Pancreas (tissue), 10 donors: ENCODE data around the gene ICAM4. TPM values are rescaled to one million over a fixed set of nuclear protein-coding genes. Genes with fewer than 3 reads are reported as not detected.

ENCODE experiments used
- ATAC-seq, 4 donors: fragments of 200-7000 bp; cut with Tn5 transposase; one replicate each; pipeline versions ENCODE4 v1.8.0 to v1.9.1; 2020; ENCODE audit warnings: mild to moderate bottlenecking in 4 of 4, moderate library complexity in 4 of 4
- DNase-seq, 6 donors: peaks; one replicate each; pipeline ENCODE4 v3.0.0-alpha.2; 2020
- FAIRE-seq: peaks from 2 replicates; lab custom pipeline; 2012; peaks lifted over from hg19 to GRCh38; lab: Jason Lieb, UNC
- H3K27ac ChIP-seq, 4 donors: fragments of 200-600 bp; sonication (generic); 1 replicate in 3 of 4; 2 replicates in 1 of 4; pipeline versions ENCODE4 v1.5.0 to v1.8.0; 2020
- H3K27me3 ChIP-seq, 4 donors: fragments of 200-600 bp; one replicate each; pipeline ENCODE4 v1.8.0; 2021
- H3K36me3 ChIP-seq, 3 donors: fragments of 200-600 bp; sonication (generic) in 1 of 3; one replicate each; pipeline versions ENCODE4 v1.5.0 to v1.8.0; 2020 to 2021
- H3K4me1 ChIP-seq, 3 donors: fragments of 200-600 bp; one replicate each; pipeline ENCODE4 v1.8.0; 2021
- H3K4me3 ChIP-seq, 4 donors: fragments of 200-600 bp; sonication (generic) in 2 of 4; one replicate each; pipeline versions ENCODE4 v1.5.0 to v1.8.0; 2020 to 2021
- H3K9me3 ChIP-seq, 4 donors: fragments of 200-600 bp; one replicate each; pipeline ENCODE4 v1.8.0; 2021
- WGBS, 2 donors: extraction: QIAGEN DNeasy Blood & Tissue Kit; methylation state at CpG; one replicate each; pipeline ENCODE4 v1.1.7; 2013; 5-methylcytosine and 5-hydroxymethylcytosine counted together
- intact Hi-C, 3 donors: fragments of 100-400 bp; cut with DNase I; formaldehyde crosslinking; loops; one replicate each; pipeline versions ENCODE4 v1.11.1 to v1.14.2; 2022
- polyA plus RNA-seq, 2 donors: library from polyadenylated mRNA; stranded (reverse); fragments of 200-250 nt; gene quantifications; one replicate each; pipeline ENCODE4 v1.2.3, GENCODE V29; 2013
- total RNA-seq, 6 donors: library from RNA; stranded (reverse); fragmentation: NEBNext Ultra II Directional in 4 of 6; extraction: Animal tissue kit (Norgen Biotek cat#: 25700) in 4 of 6; gene quantifications; one replicate each; pipeline versions ENCODE4 v1.2.1 to v1.2.4, GENCODE V29; 2021 to 2023
- TF ChIP-seq, protein P1 (sequence below), 4 donors: fragments of 200-600 bp; sonication (generic) in 3 of 4; IDR thresholded peaks; one replicate each; pipeline versions ENCODE4 v1.5.0 to v1.8.0; 2021; ENCODE audit warnings: antibody characterized with exemption in 4 of 4
- donor health status: healthy with polysubstance abuse.
- donor health status: DM: no; HTN: no; CAD: no; lungs with moderate emphysema.
- donor health status: DM: no; HTN: no; CAD: no.
- donor health status: control.
- donor health status: control.
- donor health status: Bipolar disorder and iron deficiency.
- donor health status: DM: yes; HTN: yes; CAD: no.
- donor health status: DM: no; HTN: no; CAD: no.
- donor health status: DM: no; HTN: no; CAD: no.
- donor health status: DM: yes; HTN: yes; CAD: no.

The ICAM4 gene
- total and polyA plus RNA-seq, 8 donors = 0.13 to 0.56 (median 0.21) TPM; not detected in 2

DNA sequence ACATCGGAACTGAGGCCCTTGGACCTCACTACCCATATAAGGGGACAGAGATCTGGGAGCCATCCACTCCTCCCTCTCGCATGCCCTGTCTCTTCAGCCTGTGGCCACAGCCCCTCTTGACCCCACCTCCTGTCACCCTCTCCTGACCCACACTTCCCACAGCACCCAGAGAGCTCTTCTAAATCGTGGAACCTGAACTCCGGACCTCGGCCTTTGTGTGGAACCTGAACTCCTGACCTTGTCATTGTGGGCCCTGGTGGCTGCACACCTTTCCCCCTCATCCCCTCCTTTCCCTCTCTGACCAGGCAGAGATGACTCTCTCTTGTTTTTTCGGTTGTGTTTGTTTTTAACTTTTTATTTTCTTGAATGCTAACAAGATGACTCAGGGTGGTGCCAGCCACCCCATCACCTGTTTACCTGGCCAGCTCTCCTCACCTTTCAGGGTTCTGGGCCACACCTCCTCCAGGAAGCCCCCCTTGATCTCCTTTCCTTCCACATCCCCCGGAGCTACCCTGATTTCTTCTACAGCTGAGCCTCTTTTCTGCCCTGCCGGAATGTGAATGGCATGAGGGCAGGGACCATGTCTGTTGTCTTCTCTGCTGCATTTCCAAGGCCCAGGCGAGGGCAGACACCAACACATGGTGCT lies 29.7 kb upstream of the ICAM4 start:
- ATAC-seq (no peak), DNase-seq (no peak), FAIRE-seq (no peak)
- WGBS, 2 donors = 81 to 84% methylated on average over 9 of the region's 9 CpGs
- TF ChIP-seq, protein P1, sequence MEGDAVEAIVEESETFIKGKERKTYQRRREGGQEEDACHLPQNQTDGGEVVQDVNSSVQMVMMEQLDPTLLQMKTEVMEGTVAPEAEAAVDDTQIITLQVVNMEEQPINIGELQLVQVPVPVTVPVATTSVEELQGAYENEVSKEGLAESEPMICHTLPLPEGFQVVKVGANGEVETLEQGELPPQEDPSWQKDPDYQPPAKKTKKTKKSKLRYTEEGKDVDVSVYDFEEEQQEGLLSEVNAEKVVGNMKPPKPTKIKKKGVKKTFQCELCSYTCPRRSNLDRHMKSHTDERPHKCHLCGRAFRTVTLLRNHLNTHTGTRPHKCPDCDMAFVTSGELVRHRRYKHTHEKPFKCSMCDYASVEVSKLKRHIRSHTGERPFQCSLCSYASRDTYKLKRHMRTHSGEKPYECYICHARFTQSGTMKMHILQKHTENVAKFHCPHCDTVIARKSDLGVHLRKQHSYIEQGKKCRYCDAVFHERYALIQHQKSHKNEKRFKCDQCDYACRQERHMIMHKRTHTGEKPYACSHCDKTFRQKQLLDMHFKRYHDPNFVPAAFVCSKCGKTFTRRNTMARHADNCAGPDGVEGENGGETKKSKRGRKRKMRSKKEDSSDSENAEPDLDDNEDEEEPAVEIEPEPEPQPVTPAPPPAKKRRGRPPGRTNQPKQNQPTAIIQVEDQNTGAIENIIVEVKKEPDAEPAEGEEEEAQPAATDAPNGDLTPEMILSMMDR (IDR thresholded peaks at IDR 0.05) = no peak
- Histone ChIP-seq H3K9me3 (no peaks in the 10 kb centered on the region), H3K36me3 (peaks cover 0 to 5% (median 4%) of the 10 kb centered on the region in 3 donors), H3K4me3 (no peak overlapping the region), H3K27ac (no peak overlapping the region), H3K27me3 (no peaks in the 10 kb centered on the region), H3K4me1 (peaks cover 0 to 4% (median 3%) of the 10 kb centered on the region in 3 donors)
- intact Hi-C loops = loop anchor here in 1 of 3 donors (5.0 kb wide), 1 partner anchor 325 kb away; no protein-coding TSS in a partner anchor

DNA sequence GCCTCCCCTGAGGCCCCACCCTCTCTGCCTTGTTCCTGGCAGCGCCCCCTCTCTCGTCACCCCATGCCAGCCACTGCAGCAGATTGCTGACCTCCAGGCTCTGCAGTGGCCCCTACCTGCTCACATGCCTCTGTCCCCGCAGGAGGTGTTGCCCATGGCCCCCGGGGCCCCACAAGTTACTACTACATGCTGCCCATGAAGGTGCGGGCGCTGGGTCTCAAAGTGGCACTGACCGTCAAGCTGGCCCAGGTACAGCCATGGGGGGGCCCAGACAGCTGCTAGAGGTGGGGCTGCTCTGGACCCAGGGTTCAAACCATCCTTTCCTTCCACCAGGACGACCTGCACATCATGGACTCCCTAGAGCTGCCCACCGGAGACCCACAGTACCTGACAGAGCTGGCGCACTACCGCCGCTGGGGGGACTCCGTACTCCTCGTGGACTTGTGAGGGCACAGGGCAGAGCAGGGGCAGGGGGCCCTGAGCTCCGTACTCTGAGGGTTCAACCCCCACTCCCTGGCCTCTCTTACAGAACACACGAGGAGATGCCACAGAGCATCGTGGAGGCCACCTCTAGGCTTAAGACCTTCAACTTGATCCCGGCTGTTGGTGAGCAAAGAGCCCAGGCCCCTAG lies 28.6 kb upstream of the ICAM4 start:
- Histone ChIP-seq H3K27ac (no peak overlapping the region), H3K36me3 (peaks cover 0 to 5% (median 4%) of the 10 kb centered on the region in 3 donors), H3K9me3 (no peaks in the 10 kb centered on the region), H3K4me1 (no peaks in the 10 kb centered on the region), H3K4me3 (no peak overlapping the region), H3K27me3 (no peaks in the 10 kb centered on the region)
- ATAC-seq = no peak
- DNase-seq = no peak
- TF ChIP-seq, protein P1 (IDR thresholded peaks at IDR 0.05) = no peak
- no peak for FAIRE-seq
- WGBS, 2 donors = 90 to 94% methylated on average over 18 of the region's 18 CpGs
- intact Hi-C loops = loop anchor here in 1 of 3 donors (5.0 kb wide), 1 partner anchor 326 kb away; no protein-coding TSS in a partner anchor

DNA sequence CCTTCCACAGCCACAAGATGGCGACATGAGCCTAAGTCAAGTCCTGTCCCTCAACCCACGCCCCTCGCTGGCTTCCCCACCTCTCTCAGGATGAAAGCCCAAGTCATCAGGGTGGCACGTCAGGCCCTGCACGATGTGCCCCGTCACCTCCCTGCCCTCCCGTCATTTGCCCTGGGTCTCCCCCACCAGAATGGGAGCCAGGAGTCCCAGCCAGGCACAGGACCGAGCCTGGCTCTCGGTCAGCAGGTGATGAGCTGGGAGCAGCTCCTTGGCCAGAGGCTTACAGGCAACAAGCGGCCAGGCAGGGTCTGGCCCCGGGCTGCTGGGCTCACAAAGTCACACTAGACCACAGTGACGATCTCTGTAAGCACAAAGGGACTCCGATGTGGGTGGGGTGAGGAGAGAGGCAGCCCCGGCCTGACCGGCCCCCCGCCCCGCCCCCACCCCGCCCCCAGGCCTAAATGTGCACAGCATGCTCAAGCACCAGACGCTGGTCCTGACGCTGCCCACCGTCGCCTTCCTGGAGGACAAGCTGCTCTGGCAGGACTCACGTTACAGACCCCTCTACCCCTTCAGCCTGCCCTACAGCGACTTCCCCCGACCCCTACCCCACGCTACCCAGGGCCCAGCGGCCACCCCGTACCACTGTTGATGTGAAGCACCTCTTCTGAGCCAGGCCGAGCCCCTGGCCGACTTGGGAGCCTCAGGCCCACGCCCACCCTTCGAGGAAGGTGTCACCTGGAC lies 27.4 kb upstream of the ICAM4 start:
- DNase-seq (peak; percentile 75 to 88 (median 83)), FAIRE-seq (no peak), ATAC-seq (peak; percentile 56 to 85 (median 77))
- H3K4me1 ChIP-seq = no peaks in the 10 kb centered on the region
- peak overlapping the region in 2 of 4 donors; percentile 4 to 27 for H3K27ac ChIP-seq
- TF ChIP-seq, protein P1 (IDR thresholded peaks at IDR 0.05) = peak in 3 of 4 donors; percentile 56 to 68 (median 59)
- WGBS, 2 donors = 60 to 66% methylated on average over 32 of the region's 32 CpGs
- intact Hi-C loops = loop anchor here in 1 of 3 donors (5.0 kb wide), 1 partner anchor 327 kb away; no protein-coding TSS in a partner anchor
- peaks cover 0 to 5% (median 4%) of the 10 kb centered on the region in 3 donors for H3K36me3 ChIP-seq
- no peak overlapping the region for H3K4me3 ChIP-seq
- no peaks in the 10 kb centered on the region for H3K27me3 ChIP-seq
- no peaks in the 10 kb centered on the region for H3K9me3 ChIP-seq

DNA sequence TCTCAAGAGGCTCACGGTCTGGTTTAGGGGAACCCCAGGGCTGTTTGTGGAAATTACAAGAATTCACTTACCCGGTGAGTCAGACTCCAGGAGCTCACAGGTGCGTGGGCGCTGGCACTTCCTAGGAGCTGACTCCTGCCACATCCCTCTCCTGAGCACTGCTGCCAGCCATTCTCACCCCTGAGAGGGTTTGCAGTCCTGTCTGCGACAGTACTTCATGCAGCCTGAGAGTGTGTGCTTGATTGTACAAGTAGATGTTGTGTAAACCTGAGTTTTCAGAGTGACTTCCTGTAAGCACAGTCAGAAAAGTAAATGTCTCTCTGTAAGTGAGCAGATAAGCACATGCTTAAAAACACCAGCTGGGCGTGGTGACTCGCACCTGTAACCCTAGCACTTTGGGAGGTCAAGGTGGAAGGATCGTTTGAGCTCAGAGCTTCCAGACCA lies 26.6 kb upstream of the ICAM4 start:
- TF ChIP-seq, protein P1 (IDR thresholded peaks at IDR 0.05) = no peak
- Histone ChIP-seq H3K4me1 (no peaks in the 10 kb centered on the region), H3K9me3 (no peaks in the 10 kb centered on the region), H3K36me3 (peaks cover 0 to 5% (median 4%) of the 10 kb centered on the region in 3 donors), H3K27me3 (no peaks in the 10 kb centered on the region), H3K4me3 (no peak overlapping the region), H3K27ac (peak overlapping the region in 1 of 4 donors; percentile 27)
- intact Hi-C loops = no loop called here
- 72 to 80% methylated on average over 8 of the region's 8 CpGs for WGBS, 2 donors
- FAIRE-seq (no peak), DNase-seq (no peak), ATAC-seq (peak in 3 of 4 donors; percentile 28 to 50 (median 29))
